ENCODE measurements around the gene DNAJC16. TPM values are rescaled to one million over a fixed set of nuclear protein-coding genes. Genes with fewer than 3 reads are reported as not detected.
"Not testable (repeated sequence)": the region's sequence is repeated elsewhere in the genome, so short reads cannot be mapped to it uniquely, and the experiment has no call there.

DNAJC16 gene
- total RNA-seq: 10 to 100 TPM; 12.1 to 13.7 (median 13.2) TPM

- Mint-ChIP-seq H3K27me3 (ENCODE audit: low read depth) (no peaks in the 10 kb centered on the region), H3K9me3 (no peaks in the 10 kb centered on the region), H3K4me3 (peak within 1 kb of the TSS; percentile 81), H3K4me1 (ENCODE audit: low read depth) (peaks cover 50% of the 10 kb centered on the region), H3K36me3 (ENCODE audit: insufficient read depth) (peaks cover 2% of the 10 kb centered on the region)
- ATAC-seq (peak; percentile 50 to 61), DNase-seq (peak; percentile 94)
Observed at GRCh38 chr1:15526490-15527339, at the start of gene DNAJC16. DNAJC16 (plus strand) TSS chr1:15526848; CDS start chr1:15529106, 2,258 bp downstream.

- no peak for DNase-seq
- H3K36me3 Mint-ChIP-seq (ENCODE audit: insufficient read depth): no peaks in the 10 kb centered on the region
Observed at GRCh38 chr1:15476927-15477326, 49.7 kb upstream of the DNAJC16 start.

GRCh38 chr1:15477646-15478212, 48.9 kb upstream of the DNAJC16 start:
- no peaks in the 10 kb centered on the region for H3K36me3 Mint-ChIP-seq (ENCODE audit: insufficient read depth)
- H3K4me3 Mint-ChIP-seq: no peak overlapping the region
- no peak for DNase-seq
- H3K9me3 Mint-ChIP-seq: no peaks in the 10 kb centered on the region
- ATAC-seq: no peak
- no peaks in the 10 kb centered on the region for H3K4me1 Mint-ChIP-seq (ENCODE audit: low read depth)
- no peaks in the 10 kb centered on the region for H3K27me3 Mint-ChIP-seq (ENCODE audit: low read depth)

More at GRCh38 chr1:15476927-15477326, 49.7 kb upstream of the DNAJC16 start:
- Mint-ChIP-seq H3K9me3 (no peaks in the 10 kb centered on the region), H3K27me3 (ENCODE audit: low read depth) (no peaks in the 10 kb centered on the region), H3K4me3 (no peak overlapping the region), H3K4me1 (ENCODE audit: low read depth) (no peaks in the 10 kb centered on the region)
- ATAC-seq: no peak

GRCh38 chr1:15479654-15480347, 46.8 kb upstream of the DNAJC16 start:
- Mint-ChIP-seq H3K36me3 (ENCODE audit: insufficient read depth) (peaks cover 4% of the 10 kb centered on the region), H3K9me3 (no peaks in the 10 kb centered on the region), H3K27me3 (ENCODE audit: low read depth) (no peaks in the 10 kb centered on the region), H3K4me3 (no peak overlapping the region), H3K4me1 (ENCODE audit: low read depth) (no peaks in the 10 kb centered on the region)
- ATAC-seq (no peak), DNase-seq (no peak)

GRCh38 chr1:15482455-15482854, 44.2 kb upstream of the DNAJC16 start:
- H3K4me1 Mint-ChIP-seq (ENCODE audit: low read depth); H3K9me3 Mint-ChIP-seq; H3K4me3 Mint-ChIP-seq; H3K27me3 Mint-ChIP-seq (ENCODE audit: low read depth); ATAC-seq; DNase-seq: not testable (repeated sequence)
- peaks cover 10% of the 10 kb centered on the region for H3K36me3 Mint-ChIP-seq (ENCODE audit: insufficient read depth)

- not testable (repeated sequence) for H3K9me3 Mint-ChIP-seq; H3K27me3 Mint-ChIP-seq (ENCODE audit: low read depth); DNase-seq; H3K4me3 Mint-ChIP-seq; ATAC-seq; H3K4me1 Mint-ChIP-seq (ENCODE audit: low read depth)
- peaks cover 10% of the 10 kb centered on the region for H3K36me3 Mint-ChIP-seq (ENCODE audit: insufficient read depth)
Observed at GRCh38 chr1:15482983-15483543, 43.6 kb upstream of the DNAJC16 start.

GRCh38 chr1:15483971-15484370, 42.7 kb upstream of the DNAJC16 start:
- Mint-ChIP-seq H3K36me3 (ENCODE audit: insufficient read depth) (peaks cover 13% of the 10 kb centered on the region), H3K27me3 (ENCODE audit: low read depth) (no peaks in the 10 kb centered on the region), H3K4me3 (no peak overlapping the region), H3K9me3 (no peaks in the 10 kb centered on the region), H3K4me1 (ENCODE audit: low read depth) (no peaks in the 10 kb centered on the region)
- no peak for ATAC-seq
- DNase-seq: no peak

- ATAC-seq; DNase-seq; H3K27me3 Mint-ChIP-seq (ENCODE audit: low read depth); H3K4me1 Mint-ChIP-seq (ENCODE audit: low read depth); H3K4me3 Mint-ChIP-seq; H3K9me3 Mint-ChIP-seq: not testable (repeated sequence)
- H3K36me3 Mint-ChIP-seq (ENCODE audit: insufficient read depth): peaks cover 14% of the 10 kb centered on the region
Observed at GRCh38 chr1:15484443-15484842, 42.2 kb upstream of the DNAJC16 start.

- Mint-ChIP-seq H3K4me3 (no peak overlapping the region), H3K4me1 (ENCODE audit: low read depth) (no peaks in the 10 kb centered on the region)
- ATAC-seq: no peak
Observed at GRCh38 chr1:15485636-15486035, 41.0 kb upstream of the DNAJC16 start.

GRCh38 chr1:15486844-15487610, 39.6 kb upstream of the DNAJC16 start:
- H3K4me1 Mint-ChIP-seq (ENCODE audit: low read depth); ATAC-seq; H3K4me3 Mint-ChIP-seq; H3K9me3 Mint-ChIP-seq; DNase-seq; H3K27me3 Mint-ChIP-seq (ENCODE audit: low read depth): not testable (repeated sequence)
- H3K36me3 Mint-ChIP-seq (ENCODE audit: insufficient read depth): peaks cover 19% of the 10 kb centered on the region

More at GRCh38 chr1:15485636-15486035, 41.0 kb upstream of the DNAJC16 start:
- Mint-ChIP-seq H3K36me3 (ENCODE audit: insufficient read depth) (peaks cover 19% of the 10 kb centered on the region), H3K27me3 (ENCODE audit: low read depth) (no peaks in the 10 kb centered on the region), H3K9me3 (no peaks in the 10 kb centered on the region)
- no peak for DNase-seq

GRCh38 chr1:15488371-15488770, 38.3 kb upstream of the DNAJC16 start:
- no peaks in the 10 kb centered on the region for H3K9me3 Mint-ChIP-seq
- peaks cover 27% of the 10 kb centered on the region for H3K36me3 Mint-ChIP-seq (ENCODE audit: insufficient read depth)
- DNase-seq (no peak), ATAC-seq (no peak)
- H3K27me3 Mint-ChIP-seq (ENCODE audit: low read depth): no peaks in the 10 kb centered on the region
- no peaks in the 10 kb centered on the region for H3K4me1 Mint-ChIP-seq (ENCODE audit: low read depth)
- H3K4me3 Mint-ChIP-seq: no peak overlapping the region

- H3K27me3 Mint-ChIP-seq (ENCODE audit: low read depth): no peaks in the 10 kb centered on the region
- no peak overlapping the region for H3K4me3 Mint-ChIP-seq
- peaks cover 25% of the 10 kb centered on the region for H3K36me3 Mint-ChIP-seq (ENCODE audit: insufficient read depth)
- ATAC-seq (no peak), DNase-seq (no peak)
- H3K4me1 Mint-ChIP-seq (ENCODE audit: low read depth): no peaks in the 10 kb centered on the region
- no peaks in the 10 kb centered on the region for H3K9me3 Mint-ChIP-seq
Observed at GRCh38 chr1:15489052-15489736, 37.5 kb upstream of the DNAJC16 start.

- not testable (repeated sequence) for H3K9me3 Mint-ChIP-seq; H3K27me3 Mint-ChIP-seq (ENCODE audit: low read depth); H3K4me1 Mint-ChIP-seq (ENCODE audit: low read depth); ATAC-seq; DNase-seq; H3K4me3 Mint-ChIP-seq
- peaks cover 33% of the 10 kb centered on the region for H3K36me3 Mint-ChIP-seq (ENCODE audit: insufficient read depth)
Observed at GRCh38 chr1:15491010-15491409, 35.6 kb upstream of the DNAJC16 start.
